ENCODE results near the gene MDFI.
"Not testable (repeated sequence)": the region's sequence is repeated elsewhere in the genome, so short reads cannot be mapped to it uniquely, and the experiment has no call there.

Gene MDFI

GRCh38 chr6:41607736-41608135, 30.5 kb upstream of the MDFI start:
- in situ Hi-C loops (cut with MboI; ENCODE audit: low sequenced_read_pairs, unreplicated experiment): loop anchor here (10.0 kb wide), 1 partner anchor 147 kb away; no protein-coding TSS in a partner anchor
- no peak for TF ChIP-seq CTCF (IDR thresholded peaks at IDR 0.05; ENCODE audit: borderline replicate concordance, control extremely low read depth, extremely low read depth, insufficient read depth, missing control alignments)
- DNase-seq (ENCODE audit: low spot score): no peak

- in situ Hi-C loops (cut with MboI; ENCODE audit: low sequenced_read_pairs, unreplicated experiment): loop anchor here (10.0 kb wide), 1 partner anchor 146 kb away; no protein-coding TSS in a partner anchor
- DNase-seq (ENCODE audit: low spot score): no peak
- TF ChIP-seq CTCF (IDR thresholded peaks at IDR 0.05; ENCODE audit: borderline replicate concordance, control extremely low read depth, extremely low read depth, insufficient read depth, missing control alignments): no peak
These were observed 29.7 kb upstream of the MDFI start for GRCh38 chr6:41608443-41609151.

GRCh38 chr6:41614715-41615114, 23.6 kb upstream of the MDFI start:
- DNase-seq (ENCODE audit: low spot score): no peak
- no peak for TF ChIP-seq CTCF (IDR thresholded peaks at IDR 0.05; ENCODE audit: borderline replicate concordance, control extremely low read depth, extremely low read depth, insufficient read depth, missing control alignments)
- in situ Hi-C loops (cut with MboI; ENCODE audit: low sequenced_read_pairs, unreplicated experiment): no loop called here

- in situ Hi-C loops (cut with MboI; ENCODE audit: low sequenced_read_pairs, unreplicated experiment): no loop called here
- TF ChIP-seq CTCF (IDR thresholded peaks at IDR 0.05; ENCODE audit: borderline replicate concordance, control extremely low read depth, extremely low read depth, insufficient read depth, missing control alignments): no peak
- no peak for DNase-seq (ENCODE audit: low spot score)
These were observed 23.0 kb upstream of the MDFI start for GRCh38 chr6:41615311-41615710.

- TF ChIP-seq CTCF (IDR thresholded peaks at IDR 0.05; ENCODE audit: borderline replicate concordance, control extremely low read depth, extremely low read depth, insufficient read depth, missing control alignments): no peak
- DNase-seq (ENCODE audit: low spot score): no peak
- in situ Hi-C loops (cut with MboI; ENCODE audit: low sequenced_read_pairs, unreplicated experiment): no loop called here
These were observed 19.7 kb upstream of the MDFI start for GRCh38 chr6:41618598-41618997.

GRCh38 chr6:41619193-41619592, 19.1 kb upstream of the MDFI start:
- in situ Hi-C loops (cut with MboI; ENCODE audit: low sequenced_read_pairs, unreplicated experiment): not testable (repeated sequence)

GRCh38 chr6:41621367-41621766, 16.9 kb upstream of the MDFI start:
- TF ChIP-seq CTCF (IDR thresholded peaks at IDR 0.05; ENCODE audit: borderline replicate concordance, control extremely low read depth, extremely low read depth, insufficient read depth, missing control alignments): no peak
- DNase-seq (ENCODE audit: low spot score): no peak
- in situ Hi-C loops (cut with MboI; ENCODE audit: low sequenced_read_pairs, unreplicated experiment): no loop called here

More at GRCh38 chr6:41619193-41619592, 19.1 kb upstream of the MDFI start:
- not testable (repeated sequence) for DNase-seq (ENCODE audit: low spot score)
